Measurements from ENCODE around the gene PROX2.

The PROX2 gene

GRCh38 chr14:74841230-74842207 is 34.4 kb downstream of the PROX2 start:
- DNase-seq = peak; percentile 30

DNA sequence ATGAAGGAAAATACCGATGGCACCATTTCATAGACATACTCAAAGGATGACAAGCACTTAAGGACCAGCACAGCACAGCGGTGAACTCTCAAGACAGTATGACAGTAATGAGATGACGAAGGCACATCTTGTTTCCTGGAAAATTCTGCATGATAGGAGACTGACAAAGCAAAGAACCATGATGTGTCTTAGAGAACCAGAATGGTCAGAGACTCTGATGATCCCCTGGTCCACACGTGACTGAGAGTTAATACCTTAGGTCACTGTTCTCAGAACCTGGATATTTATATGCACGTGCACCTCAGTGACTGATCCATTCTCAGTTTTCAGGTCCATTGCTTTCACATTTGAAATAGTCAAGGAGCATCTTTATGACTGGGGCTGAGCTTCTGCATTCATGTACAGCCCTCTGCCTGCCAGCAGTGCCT is 35.3 kb downstream of the PROX2 start:
- DNase-seq = no peak

- DNase-seq = no peak
Observed at GRCh38 chr14:74838166-74838565, 37.8 kb downstream of the PROX2 start.

DNA sequence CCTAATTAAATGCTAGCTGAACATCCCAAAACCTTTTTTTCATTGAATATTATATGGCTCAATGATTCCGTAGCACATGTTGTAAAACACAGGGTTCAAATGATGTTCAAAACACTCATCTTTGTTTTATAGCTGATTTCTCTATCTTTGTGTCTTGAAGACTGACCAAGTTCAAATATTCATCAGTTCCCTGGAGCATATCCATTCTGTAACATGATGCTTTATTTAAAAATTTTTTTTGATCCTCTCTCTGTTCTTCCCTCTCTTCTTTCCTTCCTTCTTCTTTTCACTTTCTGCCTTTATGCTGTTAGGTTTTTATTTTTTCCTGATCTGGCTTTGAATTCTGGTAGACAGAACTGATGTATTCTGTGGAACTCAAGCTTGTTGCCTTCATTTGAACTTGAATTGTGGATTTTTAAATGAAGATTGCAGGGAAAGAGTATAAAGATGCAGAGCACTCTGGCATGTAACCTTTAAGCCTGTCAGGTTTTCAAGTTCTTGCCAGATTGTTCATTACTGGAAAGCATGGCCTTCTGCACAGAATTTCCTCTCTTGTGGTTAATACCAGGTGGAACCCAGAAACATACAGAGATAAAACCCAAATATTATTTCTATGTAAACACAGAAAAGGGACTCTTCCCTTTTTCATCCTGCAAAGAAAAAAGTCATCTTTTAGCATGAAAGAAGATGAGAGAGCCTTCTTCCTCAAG is 39.5 kb downstream of the PROX2 start:
- no peak for DNase-seq

DNA sequence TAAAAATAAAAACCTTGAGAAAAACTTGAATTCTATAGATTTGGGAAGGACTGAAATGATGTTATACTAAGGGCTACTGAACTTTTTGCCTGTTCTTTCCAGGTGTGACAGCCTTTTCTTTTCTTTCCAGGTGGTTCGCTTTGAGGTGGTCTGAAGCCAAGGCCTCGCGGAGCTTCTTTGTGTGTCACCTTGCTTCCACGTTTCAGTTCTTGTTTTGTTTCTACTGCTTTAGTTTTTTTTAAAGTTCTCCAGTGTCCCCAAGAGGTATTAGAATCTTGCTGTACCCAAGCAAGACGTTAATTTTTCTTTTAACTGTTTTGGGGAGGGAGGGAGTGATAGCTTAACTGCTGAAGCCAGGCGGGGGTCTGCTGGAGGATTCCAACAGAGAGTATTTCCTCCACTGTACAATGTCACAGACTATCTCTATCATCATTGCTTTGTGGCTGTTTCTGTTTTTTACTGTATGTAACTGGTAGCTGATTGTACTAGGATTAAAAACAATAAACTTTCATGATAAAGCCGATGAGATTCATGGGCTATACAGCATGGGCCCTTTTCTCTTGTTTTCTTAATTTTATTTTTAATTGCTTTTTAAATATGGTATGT is 40.2 kb downstream of the PROX2 start:
- DNase-seq = no peak

DNA sequence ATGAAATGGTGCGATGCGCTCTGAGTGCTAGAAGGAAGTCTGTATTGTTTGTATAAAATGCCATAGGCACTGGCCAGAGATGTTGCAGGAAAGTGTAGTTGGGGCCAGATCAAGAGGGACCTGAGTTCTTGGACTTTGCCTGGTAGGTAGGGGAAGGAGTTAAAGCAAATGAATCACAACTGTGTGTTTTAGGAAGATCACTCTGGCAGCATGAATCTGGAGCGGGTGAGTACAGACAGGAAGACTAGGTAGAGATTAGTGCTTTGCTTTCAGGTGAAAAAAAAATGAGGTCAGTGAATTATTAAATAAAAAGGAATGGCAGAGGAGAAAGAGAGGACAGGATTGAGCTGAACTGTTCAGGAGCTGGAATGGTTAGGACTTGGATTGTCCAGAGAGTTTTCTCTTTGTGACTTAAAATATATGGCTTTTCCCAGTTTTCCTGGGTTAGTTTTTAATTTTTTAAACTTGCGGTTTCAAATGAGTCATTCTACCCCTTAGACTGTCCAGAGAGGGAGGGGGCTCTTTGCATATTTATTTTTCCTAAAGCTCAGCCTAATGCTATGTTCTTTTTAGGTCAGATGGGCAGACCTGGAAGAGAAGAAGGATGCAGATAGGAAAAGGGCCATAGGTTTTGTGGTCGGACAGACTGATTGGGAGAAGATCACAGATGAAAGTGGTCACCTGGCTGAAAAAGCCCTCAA is 41.1 kb downstream of the PROX2 start:
- DNase-seq = no peak

DNA sequence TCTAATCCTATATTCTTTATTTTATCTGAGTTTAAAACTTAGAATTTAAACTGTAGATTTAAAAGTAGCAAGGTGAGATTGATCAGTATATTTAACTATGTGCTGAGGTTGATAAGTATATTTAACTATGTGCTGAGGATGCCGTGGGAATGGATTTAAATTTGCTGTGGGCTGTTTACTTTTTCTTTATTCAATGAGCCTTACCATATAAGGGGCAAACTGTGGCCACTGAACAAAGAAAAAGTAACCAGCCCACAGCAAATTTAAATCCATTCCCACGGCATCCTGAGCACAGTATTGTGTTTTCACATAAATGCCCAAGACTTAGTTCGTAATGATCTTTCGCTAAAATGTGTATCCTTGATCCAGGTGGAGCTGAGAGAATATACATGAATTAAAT is 43.1 kb downstream of the PROX2 start:
- DNase-seq = no peak

- no peak for DNase-seq
Observed at GRCh38 chr14:74829251-74829650, 46.7 kb downstream of the PROX2 start.

DNA sequence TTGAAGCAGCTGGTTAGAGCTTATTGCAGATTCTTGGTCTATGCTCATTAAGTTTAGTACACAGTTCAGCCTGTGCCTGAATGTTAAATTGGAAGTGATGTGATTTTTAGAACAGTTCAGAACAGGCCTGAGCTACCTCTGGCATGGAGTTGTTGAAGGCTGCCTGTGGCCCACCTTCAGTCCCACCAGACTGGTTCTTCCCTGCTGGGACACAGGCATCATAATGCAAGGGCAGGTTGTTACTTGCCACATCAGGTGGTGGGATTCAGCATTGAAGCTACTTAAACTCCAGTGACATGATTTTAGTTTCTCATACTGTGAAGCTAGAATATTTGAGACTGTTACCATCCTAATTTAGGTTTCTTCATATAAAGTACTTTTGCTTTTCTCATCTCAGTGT is 49.4 kb downstream of the PROX2 start:
- no peak for DNase-seq

All from stimulated activated CD4-positive, alpha-beta T cell treated with anti-CD3 and anti-CD28 coated beads, Interleukin-4, amount 100 ng/mL, for 24 hours (primary cell).